H9 (cell line): ENCODE results near the gene STARD9. TPM values are rescaled to one million over a fixed set of nuclear protein-coding genes. Genes with fewer than 3 reads are reported as not detected.

ENCODE experiments used
- DNase-seq: peaks from one replicate; pipeline ENCODE4 v3.0.0-alpha.2; 2017
- H2AFZ ChIP-seq: one replicate; pipeline ENCODE4 v1.6.1; 2013; ENCODE audit warnings: mild to moderate bottlenecking, low read length, control low read depth, moderate library complexity
- H2AK5ac ChIP-seq: 2 replicates; pipeline ENCODE4 v1.6.1; 2013; ENCODE audit warnings: low read length, control low read depth, mixed read lengths; ENCODE audit not compliant: insufficient read length
- H2BK120ac ChIP-seq: one replicate; pipeline ENCODE4 v1.6.1; 2013; ENCODE audit warnings: low read depth, mild to moderate bottlenecking, low read length, control low read depth, inconsistent platforms; ENCODE audit not compliant: poor library complexity, severe bottlenecking
- H2BK12ac ChIP-seq: 2 replicates; pipeline ENCODE4 v1.6.1; 2013; ENCODE audit warnings: low read length, control low read depth, mixed read lengths, low read depth; ENCODE audit not compliant: insufficient read length
- H2BK15ac ChIP-seq: 2 replicates; pipeline ENCODE4 v1.6.1; 2013; ENCODE audit warnings: low read depth, low read length, control low read depth
- H2BK20ac ChIP-seq: one replicate; pipeline ENCODE4 v1.6.1; 2013; ENCODE audit warnings: low read depth, mild to moderate bottlenecking, low read length, control low read depth, inconsistent platforms; ENCODE audit not compliant: poor library complexity, severe bottlenecking
- H2BK5ac ChIP-seq: 2 replicates; pipeline ENCODE4 v1.6.1; 2013; ENCODE audit warnings: low read length, control low read depth, mixed read lengths; ENCODE audit not compliant: insufficient read length
- H3K14ac ChIP-seq: 2 replicates; pipeline ENCODE4 v1.6.1; 2013; ENCODE audit warnings: low read length, control low read depth; ENCODE audit not compliant: insufficient read depth
- H3K18ac ChIP-seq: 2 replicates; pipeline ENCODE4 v1.6.1; 2013; ENCODE audit warnings: low read depth, mild to moderate bottlenecking, mixed read lengths, low read length, control low read depth; ENCODE audit not compliant: insufficient read length
- H3K23ac ChIP-seq: 2 replicates; pipeline ENCODE4 v1.6.1; 2013; ENCODE audit warnings: low read length, control low read depth, mixed read lengths, low read depth; ENCODE audit not compliant: insufficient read length
- H3K23me2 ChIP-seq: 2 replicates; pipeline ENCODE4 v1.6.1; 2013; ENCODE audit warnings: low read depth, mild to moderate bottlenecking, mixed read lengths, low read length, control low read depth; ENCODE audit not compliant: insufficient read length, poor library complexity, severe bottlenecking
- H3K27ac ChIP-seq: 2 replicates; pipeline ENCODE4 v1.5.1; 2013; ENCODE audit warnings: low read length, control low read depth, mixed read lengths, low read depth; ENCODE audit not compliant: insufficient read length
- H3K27me3 ChIP-seq: 2 replicates; pipeline ENCODE4 v1.6.1; 2013; ENCODE audit warnings: low read length, control low read depth, inconsistent platforms; ENCODE audit not compliant: insufficient read depth
- H3K4ac ChIP-seq: 2 replicates; pipeline ENCODE4 v1.6.1; 2013; ENCODE audit warnings: low read depth, mild to moderate bottlenecking, control low read depth, inconsistent platforms, low read length, moderate library complexity
- H3K4me1 ChIP-seq: 2 replicates; pipeline ENCODE4 v1.6.1; 2013; ENCODE audit warnings: low read length, control low read depth, inconsistent platforms; ENCODE audit not compliant: insufficient read depth
- H3K4me2 ChIP-seq: 2 replicates; pipeline ENCODE4 v1.6.1; 2013; ENCODE audit warnings: low read length, control low read depth, mixed read lengths; ENCODE audit not compliant: insufficient read length, insufficient read depth
- H3K56ac ChIP-seq: 2 replicates; pipeline ENCODE4 v1.6.1; 2013; ENCODE audit warnings: low read depth, mild to moderate bottlenecking, mixed read lengths, low read length, control low read depth; ENCODE audit not compliant: insufficient read length
- H3K79me1 ChIP-seq: 2 replicates; pipeline ENCODE4 v1.6.1; 2013; ENCODE audit warnings: low read depth, mild to moderate bottlenecking, moderate library complexity, low read length, control low read depth, inconsistent platforms; ENCODE audit not compliant: insufficient read depth, poor library complexity, severe bottlenecking
- H3K79me2 ChIP-seq: 2 replicates; pipeline ENCODE4 v1.6.1; 2013; ENCODE audit warnings: low read length, control low read depth, inconsistent platforms; ENCODE audit not compliant: insufficient read depth
- H3K9ac ChIP-seq: 2 replicates; pipeline ENCODE4 v1.6.1; 2013; ENCODE audit warnings: low read length, control low read depth, mixed read lengths; ENCODE audit not compliant: insufficient read length; ENCODE audit errors: extremely low read depth
- H3K9me3 ChIP-seq: one replicate; pipeline ENCODE4 v1.6.1; 2013; ENCODE audit warnings: low read depth, low read length, inconsistent platforms; ENCODE audit not compliant: control insufficient read depth
- H3T11ph ChIP-seq: one replicate; pipeline ENCODE4 v1.6.1; 2013; ENCODE audit warnings: mild to moderate bottlenecking, low read length, control low read depth, inconsistent platforms
- H4K20me1 ChIP-seq: one replicate; pipeline ENCODE4 v1.6.1; 2013; ENCODE audit not compliant: control insufficient read depth, insufficient read length, insufficient read depth
- H4K5ac ChIP-seq: 2 replicates; pipeline ENCODE4 v1.6.1; 2013; ENCODE audit warnings: low read depth, mild to moderate bottlenecking, mixed read lengths, low read length, control low read depth; ENCODE audit not compliant: insufficient read length
- H4K8ac ChIP-seq: replicated peaks from 2 replicates; pipeline ENCODE4 v1.6.1; 2013; ENCODE audit warnings: low read length, control low read depth, mixed read lengths, low read depth; ENCODE audit not compliant: insufficient read length
- H4K91ac ChIP-seq: 2 replicates; pipeline ENCODE4 v1.6.1; 2013; ENCODE audit warnings: low read depth, mild to moderate bottlenecking, moderate library complexity, mixed read lengths, low read length, control low read depth; ENCODE audit not compliant: insufficient read length
- H3K27ac Mint-ChIP-seq, 3 experiments: 2 replicates in 2 of 3; 3 replicates in 1 of 3; pipeline ENCODE4 v1.8.0; 2020 to 2021; ENCODE audit warnings: mixed read lengths in 3 of 3, mild to moderate bottlenecking in 1 of 3, moderate library complexity in 1 of 3
- H3K27me3 Mint-ChIP-seq: 2 replicates; pipeline ENCODE4 v1.8.0; 2021; ENCODE audit warnings: low read depth, mild to moderate bottlenecking, moderate library complexity, mixed read lengths
- H3K36me3 Mint-ChIP-seq, 3 experiments: 2 replicates in 2 of 3; 3 replicates in 1 of 3; pipeline ENCODE4 v1.8.0; 2020 to 2021; ENCODE audit warnings: low read depth in 3 of 3, mixed read lengths in 3 of 3; ENCODE audit not compliant: insufficient read depth in 1 of 3
- H3K4me1 Mint-ChIP-seq, 2 experiments: 2 replicates each; pipeline ENCODE4 v1.8.0; 2020; ENCODE audit warnings: mixed read lengths in 2 of 2
- H3K4me3 Mint-ChIP-seq, 2 experiments: 2 replicates in 1 of 2; 3 replicates in 1 of 2; pipeline ENCODE4 v1.8.0; 2020 to 2021; ENCODE audit warnings: mild to moderate bottlenecking in 2 of 2, mixed read lengths in 2 of 2, moderate library complexity in 1 of 2
- H3K9me3 Mint-ChIP-seq, 2 experiments: 2 replicates in 1 of 2; 3 replicates in 1 of 2; pipeline ENCODE4 v1.8.0; 2020; ENCODE audit warnings: mild to moderate bottlenecking in 2 of 2, mixed read lengths in 2 of 2, moderate library complexity in 1 of 2
- CTCF ChIP-seq: fragments of 200-600 bp; sonication (generic); conservative IDR thresholded peaks from 3 replicates; pipeline ENCODE4 v1.8.0; 2021; ENCODE audit warnings: antibody characterized with exemption, mild to moderate bottlenecking
- WGBS: extraction: QIAGEN DNeasy Blood & Tissue Kit; methylation state at CpG from one replicate; pipeline ENCODE4 v1.1.7; 2013; ENCODE audit warnings: missing lambda C conversion rate, low lambda C conversion rate, mixed read lengths; ENCODE audit not compliant: insufficient read length; ENCODE audit errors: extremely low coverage; 5-methylcytosine and 5-hydroxymethylcytosine counted together
- total RNA-seq: library from RNA; stranded (reverse); gene quantifications from 2 replicates; pipeline ENCODE4 v1.2.1, GENCODE V29; 2021

Gene STARD9
- total RNA-seq, 1 experiment from 2014 or later: 6.9 TPM

- no peak within 1 kb of the TSS for H3K27ac ChIP-seq
- peak; percentile 91 for DNase-seq
- no peak within 1 kb of the TSS for H2AK5ac ChIP-seq
- H3K9ac ChIP-seq: peak within 1 kb of the TSS; percentile 23
- no peaks in the 10 kb centered on the region for H4K20me1 ChIP-seq
- Mint-ChIP-seq H3K4me1 (peaks cover 7 to 9% of the 10 kb centered on the region in 2 experiments; a peak in 3 of 4 replicates), H3K9me3 (no peaks in the 10 kb centered on the region; a peak in 1 of 5 replicates), H3K27ac (peak within 1 kb of the TSS; percentile 52 to 68 (median 63); a peak in 4 of 7 replicates), H3K27me3 (no peaks in the 10 kb centered on the region), H3K4me3 (peak within 1 kb of the TSS; percentile 76 to 86), H3K36me3 (peaks cover 9 to 34% (median 31%) of the 10 kb centered on the region in 3 experiments; a peak in 6 of 7 replicates)
- H3T11ph ChIP-seq: no peak within 1 kb of the TSS
- no peaks in the 10 kb centered on the region for H3K23me2 ChIP-seq
- H2BK12ac ChIP-seq: no peak within 1 kb of the TSS
- no peak within 1 kb of the TSS for H4K5ac ChIP-seq
- no peaks in the 10 kb centered on the region for H3K79me1 ChIP-seq
- peak within 1 kb of the TSS; percentile 32 for H3K18ac ChIP-seq
- H3K4ac ChIP-seq: no peak within 1 kb of the TSS
- no CpG with 5 or more reads among the region's 76 CpGs for WGBS
- H3K4me2 ChIP-seq: peak within 1 kb of the TSS; percentile 38
- no peak within 1 kb of the TSS for H4K8ac ChIP-seq
- no peak within 1 kb of the TSS for H2BK5ac ChIP-seq
- no peaks in the 10 kb centered on the region for H3K27me3 ChIP-seq
- no peaks in the 10 kb centered on the region for H3K4me1 ChIP-seq
- H3K9me3 ChIP-seq: no peaks in the 10 kb centered on the region
- no peak within 1 kb of the TSS for H4K91ac ChIP-seq
- H2BK15ac ChIP-seq: no peak within 1 kb of the TSS
- H3K56ac ChIP-seq: no peak within 1 kb of the TSS
- no peak for TF ChIP-seq CTCF
- H2AFZ ChIP-seq: no peak within 1 kb of the TSS
- no peak within 1 kb of the TSS for H3K14ac ChIP-seq
- H3K79me2 ChIP-seq: no peaks in the 10 kb centered on the region
- no peak within 1 kb of the TSS for H2BK120ac ChIP-seq
- H2BK20ac ChIP-seq: no peak within 1 kb of the TSS
- H3K23ac ChIP-seq: no peak within 1 kb of the TSS
These were observed 161.6 kb downstream of the STARD9 start, which contains the start of gene CDAN1 for GRCh38 chr15:42736793-42737528. Gene CDAN1 (minus strand): TSS chr15:42737128. CDS start chr15:42737102, 26 bp downstream.
